CD4-positive, alpha-beta T cell treated with Interleukin-15 for 4 hours (primary cell): ENCODE data around the gene TFR2.

ENCODE experiments used
- DNase-seq: peaks from one replicate; pipeline ENCODE4 v3.0.0-alpha.2; 2020; ENCODE audit warnings: low spot score

TFR2 gene

GRCh38 chr7:100612730-100613390 lies 28.5 kb downstream of the TFR2 start:
- no peak for DNase-seq

GRCh38 chr7:100611983-100612729 lies 29.2 kb downstream of the TFR2 start, which contains the start of gene MOSPD3:
MOSPD3 (plus strand) TSS chr7:100612540; CDS start chr7:100612792, 252 bp downstream.
- DNase-seq = peak; percentile 97

DNA sequence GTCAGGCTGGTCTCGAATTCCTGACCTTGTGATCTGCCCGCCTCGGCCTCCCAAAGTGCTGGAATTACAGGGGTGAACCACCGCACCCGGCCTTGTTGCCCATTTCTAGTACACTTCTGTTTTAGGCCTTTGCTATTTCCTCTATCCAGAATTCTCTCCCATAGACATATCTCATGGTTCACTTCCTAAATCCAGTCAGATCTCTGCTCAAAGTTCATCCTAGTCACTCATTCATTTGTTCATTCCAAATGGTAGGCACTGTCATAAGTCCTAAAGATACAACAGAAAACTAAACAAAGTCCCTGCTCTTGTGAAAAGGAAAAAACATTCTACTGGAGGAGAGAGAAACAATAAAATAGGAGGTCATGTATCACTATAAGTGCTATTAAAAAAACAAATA lies 31.4 kb downstream of the TFR2 start:
- DNase-seq = no peak

- DNase-seq = no peak
These were observed 34.2 kb downstream of the TFR2 start for GRCh38 chr7:100607111-100607510.

DNA sequence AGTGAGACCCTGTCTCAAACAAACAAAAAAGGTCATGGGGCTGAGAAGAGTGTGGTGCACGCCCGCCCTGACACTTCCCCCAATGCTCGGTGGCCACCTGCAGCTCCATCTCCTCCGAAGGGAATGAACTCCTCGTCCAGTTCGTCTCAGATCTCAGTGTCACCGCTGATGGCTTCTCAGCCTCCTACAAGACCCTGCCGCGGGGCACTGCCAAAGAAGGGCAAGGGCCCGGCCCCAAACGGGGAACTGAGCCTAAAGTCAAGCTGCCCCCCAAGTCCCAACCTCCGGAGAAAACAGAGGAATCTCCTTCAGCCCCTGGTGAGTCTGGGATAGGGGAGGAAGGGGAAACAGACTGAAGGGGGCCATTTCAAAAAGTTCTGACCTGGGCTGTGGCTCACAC lies 35.0 kb downstream of the TFR2 start:
- DNase-seq = no peak

DNA sequence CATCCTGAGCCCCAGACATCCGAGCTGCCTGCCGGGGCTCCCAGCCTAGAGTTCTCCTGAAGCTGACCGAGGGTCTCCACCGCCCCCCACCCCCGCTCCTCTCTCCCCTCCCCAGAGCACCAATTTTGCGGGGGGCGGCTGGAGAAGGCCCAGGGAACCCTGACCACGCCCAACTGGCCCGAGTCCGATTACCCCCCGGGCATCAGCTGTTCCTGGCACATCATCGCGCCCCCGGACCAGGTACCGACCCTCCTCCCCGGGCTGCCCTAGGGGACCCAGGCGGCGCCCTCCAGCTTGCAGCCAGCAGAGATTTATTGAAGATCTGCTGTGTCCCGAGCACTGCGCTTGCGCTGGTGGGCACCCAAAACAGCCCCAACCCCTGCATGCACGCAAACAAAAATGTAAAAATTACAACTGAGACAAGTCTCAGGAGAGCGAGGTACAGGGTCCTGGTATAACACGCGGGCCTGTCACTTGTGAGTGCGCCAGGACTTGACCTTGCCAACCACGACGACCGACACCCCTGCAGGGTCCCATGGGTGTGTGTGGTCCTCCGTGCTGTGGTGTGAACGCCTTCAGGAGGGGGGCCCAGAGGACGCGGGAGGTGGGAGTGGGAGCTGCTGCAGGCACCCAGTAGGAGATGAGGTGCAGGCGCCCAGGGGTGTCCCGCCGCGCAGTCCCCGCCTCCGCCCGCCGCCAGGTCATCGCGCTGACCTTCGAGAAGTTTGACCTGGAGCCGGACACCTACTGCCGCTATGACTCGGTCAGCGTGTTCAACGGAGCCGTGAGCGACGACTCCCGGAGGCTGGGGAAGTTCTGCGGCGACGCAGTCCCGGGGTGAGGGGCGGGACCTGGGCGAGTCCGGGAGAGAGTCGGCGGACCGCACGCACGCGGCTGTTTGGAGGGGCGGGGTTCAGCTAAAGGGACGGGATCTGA lies 36.1 kb downstream of the TFR2 start:
- peak; percentile 12 for DNase-seq

- peak; percentile 80 for DNase-seq
These were observed 37.0 kb downstream of the TFR2 start for GRCh38 chr7:100604028-100604975.

DNA sequence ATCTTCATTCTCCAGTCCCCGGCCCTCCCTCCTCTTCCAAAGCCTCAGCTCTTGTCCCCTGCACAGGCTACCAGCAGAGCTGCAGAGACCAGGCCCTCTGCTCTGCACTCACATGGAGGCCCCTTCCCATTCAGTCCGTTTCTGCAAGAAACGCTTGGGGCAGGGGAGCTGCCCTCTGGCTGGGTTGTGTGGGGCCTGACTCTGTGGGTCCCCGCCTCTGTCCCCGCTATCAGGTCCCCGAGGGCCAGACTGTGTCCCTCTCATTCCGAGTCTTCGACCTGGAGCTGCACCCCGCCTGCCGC lies 37.7 kb downstream of the TFR2 start:
- no peak for DNase-seq

DNA sequence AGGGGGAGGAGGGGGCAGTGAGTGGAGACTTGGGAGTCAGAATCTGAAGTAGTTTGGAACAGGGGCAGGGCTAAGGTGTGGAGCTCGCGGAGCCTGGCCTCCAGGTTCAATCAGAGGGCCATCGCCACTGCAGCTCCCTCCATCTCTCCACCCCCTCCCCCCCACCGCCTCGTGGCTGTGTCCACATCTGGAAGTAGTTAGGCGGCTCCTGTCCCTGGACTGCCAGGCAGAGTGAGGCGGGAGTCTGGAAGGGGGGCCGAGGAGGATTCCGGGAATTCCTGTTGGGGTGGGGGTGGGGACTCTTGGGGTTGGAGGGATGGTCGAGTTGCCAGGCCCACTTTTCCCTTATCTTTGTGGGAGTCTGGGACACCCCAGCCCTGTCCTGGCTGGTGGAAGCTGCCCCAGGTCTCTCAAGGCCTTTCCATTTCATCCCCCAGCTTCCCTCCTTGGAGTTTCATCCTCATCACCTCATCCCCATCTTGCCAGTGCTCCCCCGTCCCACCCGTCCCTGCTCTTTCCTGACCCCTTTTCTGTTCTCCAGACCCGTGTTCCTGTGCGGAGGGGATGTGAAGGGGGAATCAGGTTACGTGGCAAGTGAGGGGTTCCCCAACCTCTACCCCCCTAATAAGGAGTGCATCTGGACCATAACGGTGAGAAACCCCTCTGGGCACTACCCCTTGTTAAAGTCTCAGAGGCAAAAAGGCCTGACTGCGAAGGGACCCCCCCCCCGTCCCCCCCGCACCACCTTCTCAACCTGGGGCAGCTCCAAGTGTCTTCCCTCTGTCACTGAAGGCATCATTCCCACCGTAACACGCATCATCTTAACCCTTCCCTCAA lies 38.2 kb downstream of the TFR2 start:
- no peak for DNase-seq

DNA sequence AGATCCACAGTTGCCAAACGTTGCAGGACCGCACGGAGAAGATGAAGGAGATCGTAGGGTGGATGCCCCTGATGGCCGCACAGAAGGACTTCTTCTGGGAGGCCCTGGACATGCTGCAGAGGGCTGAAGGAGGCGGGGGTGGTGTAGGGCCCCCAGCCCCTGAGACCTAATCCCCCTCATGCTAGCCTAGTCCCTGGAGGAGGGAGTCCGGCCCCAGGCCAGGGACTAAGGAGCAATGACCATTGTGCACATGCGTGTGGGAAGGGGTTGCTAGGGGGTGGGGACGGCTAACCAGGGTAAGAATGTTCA lies 40.7 kb downstream of the TFR2 start:
- no peak for DNase-seq

DNA sequence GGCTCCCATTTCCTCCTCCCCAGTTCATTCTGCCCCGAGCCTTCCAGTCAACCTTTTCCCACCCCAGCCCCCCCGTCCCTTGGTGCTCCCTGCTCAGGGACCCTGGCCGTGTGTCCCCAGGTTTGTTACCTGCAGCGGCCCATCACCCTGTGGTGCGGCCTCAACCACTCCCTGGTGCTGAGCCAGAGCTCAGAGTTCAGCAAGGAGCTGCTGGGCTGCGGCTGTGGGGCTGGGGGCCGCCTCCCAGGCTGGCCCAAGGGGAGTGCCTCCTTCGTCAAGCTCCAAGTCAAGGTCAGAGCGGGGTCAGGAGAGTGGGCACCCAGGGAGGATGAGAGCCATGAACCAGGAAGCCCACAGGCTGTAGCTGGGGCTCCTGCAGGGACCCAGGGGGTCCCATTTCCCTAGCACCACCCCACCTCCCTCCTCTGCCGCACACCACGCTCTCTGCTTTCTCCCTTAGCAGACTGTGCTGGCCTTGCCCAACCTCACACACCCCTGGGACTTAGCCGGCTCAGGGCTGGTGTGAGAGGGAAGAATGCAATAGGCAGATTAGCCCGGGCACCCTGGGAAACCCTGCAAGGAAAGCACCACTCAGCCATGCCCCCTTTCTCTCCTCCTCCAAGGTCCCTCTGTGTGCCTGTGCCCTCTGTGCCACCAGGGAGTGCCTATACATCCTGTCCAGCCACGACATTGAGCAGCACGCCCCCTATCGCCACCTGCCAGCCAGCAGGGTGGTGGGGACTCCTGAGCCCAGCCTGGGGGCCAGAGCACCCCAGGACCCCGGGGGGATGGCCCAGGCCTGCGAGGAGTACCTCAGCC lies 41.2 kb downstream of the TFR2 start:
- DNase-seq = no peak

DNA sequence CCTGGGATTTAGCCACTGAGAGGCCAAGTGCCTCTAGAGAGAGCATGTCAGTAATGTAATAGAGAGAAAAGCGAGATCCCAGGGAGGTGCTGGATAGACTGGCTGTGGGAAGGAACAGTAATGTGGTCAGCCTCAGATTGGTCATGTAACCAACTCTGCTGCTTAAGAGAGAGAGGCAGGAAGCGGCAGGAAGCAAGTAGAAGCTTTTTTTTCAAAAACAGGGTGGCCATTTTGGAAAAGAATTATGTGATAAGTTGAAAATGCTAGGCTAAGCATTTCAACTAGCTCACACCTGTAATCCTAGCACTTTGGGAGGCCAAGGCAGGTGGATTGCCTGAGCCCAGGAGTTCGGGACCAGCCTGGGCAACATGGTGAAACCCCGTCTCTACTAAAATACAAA lies 42.9 kb downstream of the TFR2 start:
- DNase-seq = no peak

DNA sequence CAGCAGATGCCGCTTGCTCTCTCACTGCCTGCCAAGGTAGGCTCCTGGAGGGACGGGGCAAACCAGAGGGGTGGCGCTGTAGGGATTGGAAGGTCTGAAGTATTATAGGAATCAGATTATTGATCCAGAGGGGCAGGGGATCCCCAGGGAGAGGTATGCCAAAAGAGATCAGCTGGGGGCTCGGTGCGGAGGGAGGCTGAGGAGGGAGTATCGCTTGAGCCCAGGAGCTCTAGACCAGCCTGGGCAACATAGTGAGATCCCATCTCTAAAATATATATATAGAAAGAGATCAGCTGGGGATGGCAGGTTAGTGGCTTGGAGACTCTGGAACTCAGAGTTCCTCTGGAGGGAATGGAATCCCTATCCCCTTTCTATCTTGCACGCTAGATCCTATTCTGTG lies 46.2 kb downstream of the TFR2 start:
- DNase-seq = no peak

DNA sequence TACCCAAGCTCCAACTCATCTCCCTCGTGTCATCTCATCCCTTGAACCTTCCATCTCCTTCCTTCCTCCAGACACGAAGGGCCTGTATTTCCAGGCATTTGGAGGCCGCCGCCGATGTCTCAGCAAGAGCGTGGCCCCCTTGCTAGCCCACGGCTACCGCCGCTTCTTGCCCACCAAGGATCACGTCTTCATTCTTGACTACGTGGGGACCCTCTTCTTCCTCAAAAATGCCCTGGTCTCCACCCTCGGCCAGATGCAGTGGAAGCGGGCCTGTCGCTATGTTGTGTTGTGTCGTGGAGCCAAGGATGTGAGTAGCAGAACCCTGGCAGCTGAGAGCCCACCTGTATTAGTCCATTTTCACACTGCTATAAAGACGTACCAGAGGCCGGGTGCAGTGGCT lies 49.8 kb downstream of the TFR2 start:
- DNase-seq = no peak

GRCh38 chr7:100590077-100590737 lies 51.1 kb downstream of the TFR2 start:
- DNase-seq = no peak

DNA sequence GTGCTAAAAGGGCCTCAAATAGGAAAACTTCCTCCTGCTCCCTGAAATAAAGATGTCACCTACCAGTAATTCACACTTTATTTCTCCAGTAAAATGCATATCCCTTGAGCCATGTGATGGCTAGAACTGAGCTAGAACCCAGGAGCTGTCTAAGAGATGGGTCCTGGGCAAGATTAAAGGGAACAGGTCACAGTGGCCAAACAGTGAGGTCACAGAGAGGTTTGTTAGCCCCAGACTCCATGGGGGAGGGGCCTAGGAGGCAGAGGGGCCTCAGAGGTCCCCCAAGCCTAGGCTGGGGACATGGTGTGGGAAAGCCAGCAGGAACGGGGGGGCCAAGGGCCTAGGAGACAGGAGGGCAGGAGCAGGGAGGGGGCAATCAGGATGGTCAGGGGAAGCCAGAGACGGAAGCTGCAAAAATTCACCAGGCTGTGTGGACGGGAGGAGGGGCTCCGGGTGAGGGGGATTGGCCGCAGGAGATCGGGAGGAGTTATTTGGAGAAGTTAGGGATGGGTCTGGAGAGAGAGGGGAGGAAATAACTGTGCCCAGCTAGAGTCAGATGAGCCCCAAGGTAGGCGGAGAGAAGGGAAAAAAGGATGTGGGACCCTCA lies 51.9 kb downstream of the TFR2 start:
- DNase-seq = no peak

- DNase-seq = peak; percentile 33
These were observed 52.9 kb downstream of the TFR2 start for GRCh38 chr7:100588438-100588837.

DNA sequence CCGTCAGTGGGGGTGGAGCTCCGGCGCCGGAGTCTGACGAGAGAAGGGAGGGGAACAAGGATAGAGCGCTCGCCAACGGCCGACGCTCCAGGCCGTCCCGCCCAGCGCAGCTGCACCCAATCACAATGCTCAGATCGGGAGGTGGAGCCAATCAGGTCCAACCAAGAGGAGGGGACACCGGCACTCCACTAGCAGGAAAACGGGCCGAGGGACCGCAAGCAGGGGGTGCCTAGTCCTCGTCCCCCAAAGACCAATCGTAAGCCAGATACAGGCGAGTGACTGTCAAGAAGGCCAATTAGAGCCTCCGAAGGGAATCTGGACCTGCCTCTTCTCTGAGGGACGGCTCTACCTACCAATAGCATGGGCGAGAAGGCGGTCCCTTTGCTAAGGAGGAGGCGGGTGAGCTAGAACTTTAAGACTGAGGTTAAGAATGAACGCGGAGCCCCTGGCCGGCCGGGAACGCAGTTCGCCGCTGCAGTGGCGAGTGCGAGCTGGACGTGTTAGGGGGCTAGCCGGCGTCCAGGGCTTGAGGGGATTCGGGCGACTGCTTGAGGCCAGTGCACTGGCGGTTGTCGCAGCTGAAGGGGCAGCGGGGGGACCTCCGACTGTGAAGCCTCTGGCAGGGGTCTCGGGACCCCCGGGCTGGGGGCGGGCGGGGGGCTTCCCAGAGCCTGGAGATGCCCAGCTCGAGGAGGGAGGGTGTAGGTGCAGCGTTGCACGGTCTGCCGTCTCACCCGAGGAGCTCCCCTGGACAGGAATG lies 54.9 kb downstream of the TFR2 start, which contains the start of gene FBXO24:
Gene FBXO24 (plus strand): TSS at position 63 of the 760 bp plus-strand sequence. CDS start 298 bp downstream, at position 361.
- DNase-seq = peak; percentile 100
